ENCODE results near the gene SLC50A1.

DNA sequence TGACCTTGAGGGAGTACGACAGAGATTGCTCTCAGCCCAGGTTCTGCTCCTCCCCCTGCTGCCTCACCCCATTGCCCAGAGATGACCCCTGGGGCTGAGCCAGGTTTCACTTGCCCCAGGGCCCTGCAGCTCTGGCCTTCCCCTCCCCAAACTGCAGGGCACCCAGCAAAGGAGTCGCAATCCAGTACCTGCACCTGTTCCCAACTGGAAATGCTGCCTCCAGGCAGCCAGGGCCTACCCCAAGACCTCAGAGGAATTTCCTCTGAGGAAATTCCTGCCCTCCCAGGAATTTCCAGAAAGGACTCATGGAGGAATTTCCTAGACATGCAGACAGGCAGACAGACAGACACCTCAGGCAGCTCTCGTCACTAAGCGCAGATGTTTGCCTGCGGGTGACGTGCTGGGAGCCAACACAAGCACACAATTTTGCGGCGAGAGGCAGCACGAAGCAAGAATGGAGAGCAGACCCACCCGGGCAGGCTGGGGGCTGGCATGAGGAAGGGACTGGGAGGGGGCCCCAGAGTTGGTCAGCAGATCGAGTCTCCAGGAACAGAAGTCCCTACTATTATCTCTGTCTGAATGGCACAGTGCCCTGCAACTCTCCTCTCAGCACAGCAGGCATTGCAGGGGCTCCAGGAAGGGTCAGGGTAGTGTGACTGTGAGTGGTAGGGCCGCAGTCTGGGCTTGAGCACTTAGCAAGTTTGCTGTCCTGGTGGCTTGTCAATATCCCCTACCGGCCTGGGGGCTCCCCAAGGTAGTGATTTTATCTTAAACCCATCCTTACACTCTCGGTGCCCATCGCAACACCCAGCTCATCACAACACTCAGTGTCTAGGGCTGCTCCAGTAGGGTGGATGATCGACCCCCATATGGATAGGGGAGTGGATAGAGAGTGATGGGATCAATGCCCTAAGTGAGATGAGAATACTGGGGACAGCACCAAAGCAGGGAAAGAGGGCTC, 10.9 kb upstream of the SLC50A1 start:
- TF ChIP-seq, protein P1, sequence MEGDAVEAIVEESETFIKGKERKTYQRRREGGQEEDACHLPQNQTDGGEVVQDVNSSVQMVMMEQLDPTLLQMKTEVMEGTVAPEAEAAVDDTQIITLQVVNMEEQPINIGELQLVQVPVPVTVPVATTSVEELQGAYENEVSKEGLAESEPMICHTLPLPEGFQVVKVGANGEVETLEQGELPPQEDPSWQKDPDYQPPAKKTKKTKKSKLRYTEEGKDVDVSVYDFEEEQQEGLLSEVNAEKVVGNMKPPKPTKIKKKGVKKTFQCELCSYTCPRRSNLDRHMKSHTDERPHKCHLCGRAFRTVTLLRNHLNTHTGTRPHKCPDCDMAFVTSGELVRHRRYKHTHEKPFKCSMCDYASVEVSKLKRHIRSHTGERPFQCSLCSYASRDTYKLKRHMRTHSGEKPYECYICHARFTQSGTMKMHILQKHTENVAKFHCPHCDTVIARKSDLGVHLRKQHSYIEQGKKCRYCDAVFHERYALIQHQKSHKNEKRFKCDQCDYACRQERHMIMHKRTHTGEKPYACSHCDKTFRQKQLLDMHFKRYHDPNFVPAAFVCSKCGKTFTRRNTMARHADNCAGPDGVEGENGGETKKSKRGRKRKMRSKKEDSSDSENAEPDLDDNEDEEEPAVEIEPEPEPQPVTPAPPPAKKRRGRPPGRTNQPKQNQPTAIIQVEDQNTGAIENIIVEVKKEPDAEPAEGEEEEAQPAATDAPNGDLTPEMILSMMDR (IDR thresholded peaks at IDR 0.05; ENCODE audit: low read length), result no peak
- no peak for TF ChIP-seq EZH2phosphoT487 (IDR thresholded peaks at IDR 0.05; ENCODE audit: low read length)
- TF ChIP-seq EZH2 (optimal IDR thresholded peaks at IDR 0.05; ENCODE audit: low read depth, low read length), result no peak

Measured in MM.1S (cell line).